HG03378 (cell line): ENCODE data around the gene ABAT.

Experiments used
- ATAC-seq: cut with Tn5 transposase; IDR thresholded peaks from one replicate; pipeline ENCODE4 v1.9.1; 2021; ENCODE audit warnings: mild to moderate bottlenecking, moderate library complexity; ENCODE audit not compliant: unreplicated experiment

The ABAT gene

DNA sequence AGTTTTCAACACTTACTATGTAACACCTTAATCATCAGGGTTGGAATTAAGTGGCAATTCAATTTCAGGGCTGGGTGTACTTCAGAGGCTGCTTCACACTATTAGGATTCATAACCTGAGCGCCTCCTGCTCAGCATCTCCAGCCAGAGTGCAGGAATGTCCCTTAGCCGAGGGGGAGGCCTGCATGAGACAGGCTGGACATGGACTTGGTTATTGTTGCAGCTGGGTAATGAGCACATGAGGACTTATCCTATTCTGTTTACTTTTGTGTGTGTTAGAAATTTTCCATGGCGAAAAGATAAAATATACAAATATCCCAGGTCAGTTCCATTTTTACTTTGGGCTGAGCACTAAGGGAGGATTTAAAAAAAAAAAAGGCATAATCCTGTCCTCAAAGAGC, 133.6 kb downstream of the ABAT start:
- ATAC-seq, result no peak

DNA sequence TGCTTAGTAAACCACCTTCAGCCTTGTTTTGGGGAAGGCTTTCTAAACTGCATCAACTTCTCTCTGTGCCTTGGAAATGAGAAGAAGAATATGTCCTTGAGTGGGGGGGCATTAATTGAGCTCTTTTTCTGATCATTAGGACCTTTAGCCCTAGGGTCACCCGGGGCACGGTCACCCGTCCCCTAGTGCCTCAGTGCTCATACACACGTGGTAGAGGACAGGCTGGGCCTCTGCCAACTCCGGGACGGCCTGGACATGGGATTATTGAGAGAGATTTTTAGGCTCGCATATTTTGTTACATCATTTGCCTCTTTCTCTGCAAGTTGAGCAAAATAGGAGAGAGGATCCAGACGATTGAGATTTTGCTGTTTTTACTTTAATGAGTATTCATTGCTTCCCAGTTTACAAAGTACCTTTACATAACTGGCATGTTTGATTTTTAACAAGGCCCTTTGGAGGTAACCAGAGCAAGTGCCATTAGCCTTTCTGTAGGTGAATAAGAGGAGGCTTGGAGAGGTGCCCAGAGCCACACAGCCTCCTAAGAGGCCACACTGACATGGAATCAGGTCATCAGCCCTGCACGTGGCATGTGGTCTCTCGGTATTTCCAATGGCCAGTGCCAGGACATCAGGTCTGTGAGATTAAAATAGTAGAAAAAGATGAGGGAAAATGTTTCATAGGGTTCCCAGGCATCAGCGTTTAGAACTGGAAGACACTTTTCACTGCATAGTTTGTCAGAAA, 134.4 kb downstream of the ABAT start:
- no peak for ATAC-seq

DNA sequence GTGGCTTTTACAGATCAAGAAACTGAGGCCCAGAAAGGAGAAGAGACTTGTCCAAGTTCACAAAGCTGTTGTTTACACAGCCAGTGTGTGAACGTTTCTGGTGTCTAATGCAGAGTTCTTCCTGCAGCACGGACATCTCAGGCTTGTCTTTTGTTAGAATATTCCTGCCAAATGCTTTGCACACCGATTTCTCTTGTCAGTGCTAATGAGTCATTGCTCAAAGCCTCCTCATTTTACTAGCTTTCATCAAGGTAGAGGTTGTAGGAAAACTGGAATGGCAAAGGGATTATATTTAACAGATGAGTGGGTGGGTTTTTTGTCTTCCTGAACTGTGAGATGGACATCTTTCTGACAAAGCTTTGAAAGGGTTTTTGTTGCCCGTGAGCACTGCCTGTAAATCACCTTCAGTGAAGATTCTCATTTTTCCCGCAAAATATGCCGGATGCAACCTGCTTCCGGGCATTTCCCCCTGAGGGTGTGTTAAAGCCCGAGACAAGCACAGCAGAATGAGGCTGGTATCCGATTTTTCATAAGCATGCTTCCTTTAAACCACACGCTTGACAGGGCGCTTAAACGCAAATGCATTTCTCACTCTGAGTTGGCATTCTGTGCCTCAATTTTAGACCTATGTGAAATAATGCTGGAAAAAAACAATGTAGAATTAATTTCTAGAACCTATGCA, 137.9 kb downstream of the ABAT start:
- no peak for ATAC-seq

DNA sequence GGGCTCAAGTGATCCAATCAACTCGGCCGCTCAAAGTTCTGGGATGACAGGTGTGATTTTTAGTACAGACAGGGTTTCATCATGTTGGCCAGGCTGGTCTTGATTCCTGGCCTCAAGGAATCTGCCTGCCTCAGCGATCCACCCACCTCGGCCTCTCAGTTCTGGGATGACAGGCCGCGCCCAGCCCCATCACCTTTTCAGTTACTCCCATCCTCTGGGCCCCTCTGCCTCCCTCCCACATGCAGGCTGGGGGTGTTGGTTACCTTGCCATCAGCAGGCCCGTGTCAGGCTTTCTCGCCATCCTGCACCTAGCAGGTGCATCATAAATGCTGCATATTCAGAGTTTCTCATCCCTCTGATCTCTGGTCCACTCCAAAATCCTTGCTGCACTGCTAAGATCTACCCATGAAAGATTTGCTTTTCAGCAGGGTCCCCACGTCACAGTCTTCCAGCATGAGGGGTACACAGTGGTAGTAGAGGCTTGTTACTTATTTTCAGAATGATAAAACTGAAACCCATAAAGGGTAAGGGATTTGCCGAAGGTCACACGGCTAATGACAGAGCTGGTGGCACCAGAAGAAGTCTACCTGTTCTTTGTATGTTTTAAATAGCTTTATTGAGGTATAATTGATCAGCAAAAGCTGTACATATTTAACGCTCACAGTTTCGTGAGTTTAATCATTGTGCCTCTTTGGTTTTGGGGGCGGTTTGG, 139.8 kb downstream of the ABAT start:
- ATAC-seq, result no peak

DNA sequence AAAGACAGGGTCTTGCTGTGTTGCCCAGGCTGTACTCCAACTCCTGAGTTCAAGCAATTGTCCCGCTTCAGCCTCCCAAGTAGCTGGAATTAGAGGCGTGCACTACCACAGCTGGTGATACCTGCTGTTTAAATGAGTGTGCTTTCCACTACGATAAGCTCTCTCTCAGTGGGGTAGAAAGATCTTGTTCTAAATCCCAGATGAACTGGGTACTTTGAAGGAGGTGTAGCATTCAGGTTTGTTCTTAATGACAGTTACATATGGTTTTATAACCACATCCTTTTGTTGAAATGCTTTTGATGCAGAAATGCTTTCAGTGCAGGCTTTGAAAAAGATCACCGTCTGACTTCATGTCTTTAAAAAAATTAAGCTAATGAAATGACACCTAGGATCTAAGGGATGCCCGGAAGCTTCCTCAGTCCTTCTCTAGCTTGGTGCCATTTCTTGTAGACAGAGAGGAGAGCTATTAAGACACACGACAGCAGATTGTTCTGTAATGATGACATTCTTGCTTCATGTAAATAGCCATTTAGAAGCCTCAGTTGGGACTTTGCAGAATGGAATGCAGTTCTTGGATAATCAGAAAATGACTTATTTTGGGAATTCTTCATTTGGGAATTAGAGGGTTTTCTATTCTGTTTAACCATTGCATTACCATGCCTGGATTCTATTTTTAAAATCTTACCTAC, 142.7 kb downstream of the ABAT start:
- ATAC-seq, result no peak

DNA sequence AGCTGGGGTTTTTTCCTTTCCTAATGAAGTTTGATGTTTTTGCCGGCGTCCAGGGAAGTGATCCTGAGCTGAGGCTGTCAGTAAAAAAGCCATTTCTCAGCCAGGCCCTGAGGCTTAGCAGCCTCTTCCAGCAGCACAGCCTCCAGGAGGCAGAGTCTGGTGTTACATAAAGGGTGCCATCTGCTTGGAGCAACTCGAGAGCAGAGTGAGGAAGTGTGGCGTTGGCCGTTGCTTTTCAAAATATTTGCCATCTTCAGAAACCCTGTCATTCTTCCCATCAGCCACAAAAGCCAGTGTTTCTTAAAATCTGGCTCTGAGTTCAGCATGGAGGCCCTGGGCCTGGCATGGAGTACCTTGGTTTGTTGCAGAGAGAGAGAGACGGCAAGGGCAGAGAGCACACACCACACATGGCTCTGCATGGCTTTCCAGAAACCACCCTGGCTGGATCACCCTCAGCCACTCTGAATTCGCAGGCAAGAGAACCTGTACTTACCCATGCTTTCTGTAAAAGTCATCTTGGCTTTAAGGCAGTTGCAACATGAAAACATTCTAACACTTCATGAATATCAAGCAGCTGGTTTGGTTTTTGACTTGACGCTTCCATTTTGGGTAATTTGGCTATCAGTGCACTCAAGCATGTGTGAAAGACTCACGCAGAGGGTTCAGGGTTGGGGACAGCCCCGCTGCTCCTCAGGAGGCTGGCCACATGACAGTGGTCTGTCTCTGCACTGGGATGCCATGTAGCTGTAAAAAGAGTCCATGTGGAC, 144.3 kb downstream of the ABAT start:
- peak; percentile 85 for ATAC-seq

DNA sequence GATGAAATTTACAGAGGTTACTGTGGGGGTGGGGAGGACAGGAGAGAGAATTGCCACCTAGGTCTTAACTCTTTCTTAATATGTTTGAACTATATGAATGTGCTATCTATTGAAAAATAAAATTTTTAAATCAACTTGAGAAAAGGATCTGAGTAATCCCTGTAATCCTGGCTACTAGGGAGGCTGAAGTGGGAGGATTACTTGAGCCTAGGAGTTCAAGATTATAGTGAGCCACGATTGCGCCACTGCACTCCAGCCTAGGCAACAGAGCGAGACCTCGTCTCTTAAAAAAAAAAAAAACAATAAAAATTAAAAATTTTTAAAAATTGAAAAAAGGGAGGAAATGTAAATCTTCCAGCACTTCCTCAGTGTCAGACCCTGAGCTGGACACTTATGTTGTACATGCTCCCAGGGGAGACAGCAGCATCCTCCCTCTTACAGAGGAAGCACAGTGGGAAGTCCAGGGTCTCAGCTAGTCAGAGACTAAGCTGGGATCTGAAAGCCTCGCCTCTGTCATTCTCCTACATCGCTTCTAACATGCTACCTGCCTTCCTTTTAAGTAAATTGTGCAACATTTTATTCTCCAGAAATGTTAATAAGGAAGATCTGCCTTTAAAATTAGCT, 145.1 kb downstream of the ABAT start:
- no peak for ATAC-seq

DNA sequence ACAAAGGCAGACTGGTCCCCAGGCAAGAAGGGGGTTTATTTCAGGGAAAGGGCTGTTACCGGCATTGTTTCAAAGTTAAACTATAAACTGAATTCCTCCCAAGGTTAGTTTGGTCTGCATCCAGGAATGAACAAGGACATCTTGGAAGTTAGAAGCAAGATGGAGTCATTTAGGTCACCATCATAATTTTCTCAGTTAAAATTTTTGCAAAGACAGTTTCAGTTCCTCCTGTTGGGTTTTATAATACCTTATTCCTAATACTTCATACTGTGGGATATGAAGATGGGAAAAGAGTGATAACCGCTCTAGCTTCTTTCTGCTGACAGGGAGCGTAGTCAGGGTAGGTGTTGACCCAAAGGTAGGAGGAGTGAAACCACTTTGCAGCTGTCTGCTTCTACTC, 148.0 kb downstream of the ABAT start:
- no peak for ATAC-seq

DNA sequence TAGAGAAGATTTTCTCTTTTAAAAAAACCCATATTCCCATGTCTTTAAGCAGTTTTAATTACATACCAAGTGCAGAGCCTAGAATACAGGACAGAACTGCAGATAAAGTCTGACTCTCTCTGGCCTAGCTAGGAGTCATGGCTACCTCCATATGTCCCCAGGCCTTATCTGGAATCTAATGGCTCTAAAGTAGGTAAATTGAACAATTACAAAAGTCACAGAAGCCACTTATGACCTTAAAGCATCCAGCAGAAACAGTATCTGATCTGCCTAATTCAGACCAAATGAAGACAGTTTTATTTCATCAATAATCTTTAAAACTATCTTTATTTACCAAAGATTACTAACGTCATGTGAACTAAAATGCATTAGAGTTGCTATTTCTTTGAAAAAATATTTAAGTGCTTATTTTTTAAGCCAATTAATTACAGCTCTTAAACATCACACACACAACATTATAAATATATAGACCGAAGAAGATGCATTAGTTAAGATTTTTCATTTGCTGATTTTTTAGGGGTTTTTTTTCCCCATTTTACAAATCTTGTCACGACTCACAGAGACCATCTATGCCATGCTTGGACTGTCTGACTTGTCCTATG, 152.0 kb downstream of the ABAT start:
- no peak for ATAC-seq

DNA sequence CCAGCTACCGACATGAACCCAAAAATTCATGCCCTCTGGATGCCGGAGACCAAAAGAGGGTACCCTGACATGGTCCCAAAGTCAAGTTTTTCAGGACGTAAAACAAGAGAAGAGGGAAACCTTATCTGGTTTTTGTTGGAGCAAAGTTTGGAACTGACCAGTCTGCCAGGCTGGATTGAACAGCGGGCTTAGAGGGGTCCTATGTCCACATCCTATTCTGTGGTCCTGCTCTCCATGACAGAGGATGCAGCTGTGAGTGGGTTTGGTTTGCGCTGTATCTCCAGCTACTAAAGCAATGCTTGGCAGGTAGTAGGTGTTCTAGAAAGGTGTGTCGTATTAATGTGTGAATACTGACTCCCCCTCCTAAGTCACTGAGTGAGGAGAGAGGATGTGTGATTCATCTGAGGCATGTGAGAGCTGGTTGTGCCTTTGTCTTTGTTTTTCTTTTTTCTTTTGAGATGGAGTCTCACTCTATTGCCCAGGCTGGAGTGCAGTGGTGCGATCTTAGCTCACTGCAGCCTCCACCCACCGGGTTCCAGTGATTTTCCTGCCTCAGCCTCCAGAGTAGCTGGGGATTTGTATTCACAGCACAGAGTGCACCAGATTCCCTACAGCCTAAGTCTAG, 154.2 kb downstream of the ABAT start:
- no peak for ATAC-seq

DNA sequence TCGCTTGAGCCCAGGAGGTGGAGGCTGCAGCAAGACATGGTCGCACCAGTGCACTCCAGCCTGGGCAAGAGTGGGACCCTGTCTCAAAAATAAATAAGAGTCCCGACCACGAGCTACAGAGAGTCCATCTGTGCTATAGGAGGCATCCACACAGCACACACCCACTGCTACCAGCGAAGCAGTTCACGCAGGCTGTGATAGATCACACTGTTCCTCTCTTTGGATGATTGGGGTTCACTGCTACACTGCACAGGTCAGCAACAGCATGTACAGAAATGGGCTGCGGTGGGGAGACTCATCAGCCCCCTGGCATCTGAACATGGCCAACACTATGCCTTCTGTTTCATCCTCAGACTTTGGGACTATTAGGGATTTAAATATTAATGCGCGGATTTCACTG, 157.0 kb downstream of the ABAT start:
- ATAC-seq, result no peak

DNA sequence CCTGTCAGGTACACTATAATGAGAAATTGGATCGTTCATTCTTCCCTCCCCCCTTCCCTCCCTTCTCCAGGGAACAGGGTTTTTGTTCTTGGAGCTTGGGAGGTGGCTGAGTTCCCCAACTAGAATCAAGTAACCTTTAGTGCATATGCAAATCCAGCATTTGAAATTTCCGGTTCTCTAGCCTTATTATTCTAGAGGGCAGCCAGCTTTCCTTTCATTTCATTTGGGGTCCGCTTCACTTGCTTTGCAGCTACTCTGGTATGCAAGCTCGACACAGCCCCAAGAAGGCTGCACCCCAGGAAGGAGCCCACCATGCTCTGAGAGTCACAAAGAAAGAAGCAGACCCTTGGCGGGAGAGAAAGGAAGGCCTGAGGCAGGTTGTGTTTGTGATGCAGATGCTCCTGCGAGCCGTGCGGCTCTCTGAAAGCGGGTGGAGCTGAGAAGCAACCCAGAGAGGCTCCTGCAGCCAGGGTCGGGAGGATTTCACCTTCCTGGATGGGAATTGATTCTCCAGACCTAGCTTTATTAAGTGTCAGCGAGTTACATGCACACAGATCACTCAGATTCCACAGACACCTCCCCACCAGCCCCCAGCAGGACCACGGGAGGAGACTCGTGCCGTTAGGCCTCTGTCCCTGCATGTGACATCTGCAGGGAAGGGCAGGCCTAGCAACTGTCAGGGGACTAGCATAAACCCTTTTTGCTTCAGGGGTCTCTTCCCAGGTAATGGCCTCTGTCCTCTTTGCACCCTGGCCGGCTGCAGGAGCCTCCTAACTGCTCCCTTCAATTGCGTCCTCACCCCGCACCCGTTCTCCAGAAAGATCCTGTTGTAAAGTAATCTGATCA, 157.7 kb downstream of the ABAT start:
- no peak for ATAC-seq

DNA sequence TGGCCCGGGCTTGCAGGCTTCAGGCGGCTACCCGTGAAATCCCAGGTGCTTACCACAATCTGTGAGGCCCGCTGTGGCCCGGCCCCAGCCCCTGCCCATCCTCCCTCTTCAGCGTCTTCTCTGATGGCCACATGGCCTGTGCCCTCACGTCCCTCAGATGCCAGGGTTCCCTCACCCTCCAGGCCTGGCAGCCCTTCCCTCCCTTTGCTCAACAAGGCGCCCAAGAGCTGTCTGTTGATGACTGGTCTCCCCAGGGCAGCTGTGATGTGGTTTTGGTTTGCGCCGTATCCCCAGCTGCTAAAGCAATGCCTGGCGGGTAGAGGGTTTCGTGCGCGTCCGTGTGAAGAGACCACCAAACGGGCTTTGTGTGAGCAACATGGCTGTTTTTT, 158.3 kb downstream of the ABAT start:
- ATAC-seq, result no peak
